RWPE1 (cell line): Measurements from ENCODE around the gene PRSS33.

Source experiments
- CTCF ChIA-PET: fragments of 350-600 bp; sonication (Branson Sonifier 250); formaldehyde crosslinking; extraction: SDS; loops from one replicate; lab custom pipeline; 2021; lab: Yijun Ruan, JAX
- POLR2A ChIA-PET: fragments of 400-600 bp; formaldehyde crosslinking; extraction: SDS; loops from one replicate; lab custom pipeline; 2020; ENCODE audit warnings: antibody characterized with exemption; ENCODE audit not compliant: low non-redundant PET; lab: Yijun Ruan, JAX
- DNase-seq: peaks from one replicate; pipeline ENCODE4 v3.0.0; 2012; ENCODE audit warnings: low spot score
- H3K27ac ChIP-seq: fragments of 450-650 bp; 2 replicates; pipeline ENCODE4 v1.5.1; 2017
- TF ChIP-seq, protein P1 (sequence below): fragments of 450-650 bp; conservative IDR thresholded peaks from 2 replicates; pipeline ENCODE4 v1.5.1; 2017; ENCODE audit warnings: low read depth, mild to moderate bottlenecking

Gene PRSS33

DNA sequence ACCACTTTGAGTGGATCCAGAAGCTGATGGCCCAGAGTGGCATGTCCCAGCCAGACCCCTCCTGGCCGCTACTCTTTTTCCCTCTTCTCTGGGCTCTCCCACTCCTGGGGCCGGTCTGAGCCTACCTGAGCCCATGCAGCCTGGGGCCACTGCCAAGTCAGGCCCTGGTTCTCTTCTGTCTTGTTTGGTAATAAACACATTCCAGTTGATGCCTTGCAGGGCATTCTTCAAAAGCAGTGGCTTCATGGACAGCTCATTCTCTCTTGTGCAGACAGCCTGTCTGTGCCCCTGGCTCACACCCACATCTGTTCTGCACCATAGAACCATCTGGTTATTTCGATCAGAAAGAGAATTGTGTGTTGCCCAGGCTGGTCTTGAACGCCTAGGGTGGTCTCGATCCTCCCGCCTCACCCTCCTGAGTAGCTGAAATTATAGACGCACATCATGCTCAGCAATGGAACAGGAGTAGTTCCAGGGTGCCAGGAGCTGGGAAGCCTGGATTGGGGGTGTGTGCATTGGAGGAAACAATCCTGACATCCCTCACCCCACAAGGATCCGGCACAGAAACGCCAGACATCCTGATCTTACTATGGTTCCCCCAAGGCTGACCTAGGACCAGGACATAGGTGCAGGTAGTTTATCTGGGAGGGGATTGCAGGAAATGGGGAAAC is 34.3 kb upstream of the PRSS33 start:
- TF ChIP-seq, protein P1, sequence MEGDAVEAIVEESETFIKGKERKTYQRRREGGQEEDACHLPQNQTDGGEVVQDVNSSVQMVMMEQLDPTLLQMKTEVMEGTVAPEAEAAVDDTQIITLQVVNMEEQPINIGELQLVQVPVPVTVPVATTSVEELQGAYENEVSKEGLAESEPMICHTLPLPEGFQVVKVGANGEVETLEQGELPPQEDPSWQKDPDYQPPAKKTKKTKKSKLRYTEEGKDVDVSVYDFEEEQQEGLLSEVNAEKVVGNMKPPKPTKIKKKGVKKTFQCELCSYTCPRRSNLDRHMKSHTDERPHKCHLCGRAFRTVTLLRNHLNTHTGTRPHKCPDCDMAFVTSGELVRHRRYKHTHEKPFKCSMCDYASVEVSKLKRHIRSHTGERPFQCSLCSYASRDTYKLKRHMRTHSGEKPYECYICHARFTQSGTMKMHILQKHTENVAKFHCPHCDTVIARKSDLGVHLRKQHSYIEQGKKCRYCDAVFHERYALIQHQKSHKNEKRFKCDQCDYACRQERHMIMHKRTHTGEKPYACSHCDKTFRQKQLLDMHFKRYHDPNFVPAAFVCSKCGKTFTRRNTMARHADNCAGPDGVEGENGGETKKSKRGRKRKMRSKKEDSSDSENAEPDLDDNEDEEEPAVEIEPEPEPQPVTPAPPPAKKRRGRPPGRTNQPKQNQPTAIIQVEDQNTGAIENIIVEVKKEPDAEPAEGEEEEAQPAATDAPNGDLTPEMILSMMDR: no peak
- DNase-seq: no peak
- ChIA-PET CTCF (interaction anchor here (0.6 to 0.7 kb wide), 2 partner anchors 12 to 20 kb away, joined by 3 read pairs; no protein-coding TSS in a partner anchor), POLR2A (no interaction called here)
- peak overlapping the region; percentile 16 for H3K27ac ChIP-seq

DNA sequence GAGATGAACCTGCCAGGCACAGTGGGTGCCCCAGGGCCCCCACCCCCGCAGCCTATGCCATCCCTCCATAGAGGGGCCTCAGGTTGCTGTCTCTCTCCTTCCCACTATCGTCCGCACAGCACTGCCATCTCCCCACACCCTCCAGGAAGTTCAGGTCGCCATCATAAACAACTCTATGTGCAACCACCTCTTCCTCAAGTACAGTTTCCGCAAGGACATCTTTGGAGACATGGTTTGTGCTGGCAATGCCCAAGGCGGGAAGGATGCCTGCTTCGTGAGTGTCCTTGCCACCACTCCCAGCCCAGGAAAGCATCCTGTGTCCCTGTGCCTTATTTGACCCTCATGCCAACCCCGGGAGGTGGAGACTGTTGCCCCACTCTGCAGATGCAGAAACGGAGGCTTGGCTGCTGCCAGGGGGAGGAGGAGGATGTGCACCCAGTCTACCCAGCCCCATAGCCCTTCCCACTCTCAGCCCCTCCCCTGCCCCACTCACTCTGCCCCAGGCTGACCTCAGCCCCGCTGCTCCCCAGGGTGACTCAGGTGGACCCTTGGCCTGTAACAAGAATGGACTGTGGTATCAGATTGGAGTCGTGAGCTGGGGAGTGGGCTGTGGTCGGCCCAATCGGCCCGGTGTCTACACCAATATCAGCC is 33.6 kb upstream of the PRSS33 start:
- TF ChIP-seq, protein P1: no peak
- no peak for DNase-seq
- peak overlapping the region; percentile 16 for H3K27ac ChIP-seq
- CTCF ChIA-PET: interaction anchor here (0.6 kb wide), 1 partner anchor 11 kb away, joined by 3 read pairs; no protein-coding TSS in a partner anchor
- POLR2A ChIA-PET: interaction anchor here (0.8 kb wide), 1 partner anchor 43 kb away, joined by 3 read pairs; no protein-coding TSS in a partner anchor

DNA sequence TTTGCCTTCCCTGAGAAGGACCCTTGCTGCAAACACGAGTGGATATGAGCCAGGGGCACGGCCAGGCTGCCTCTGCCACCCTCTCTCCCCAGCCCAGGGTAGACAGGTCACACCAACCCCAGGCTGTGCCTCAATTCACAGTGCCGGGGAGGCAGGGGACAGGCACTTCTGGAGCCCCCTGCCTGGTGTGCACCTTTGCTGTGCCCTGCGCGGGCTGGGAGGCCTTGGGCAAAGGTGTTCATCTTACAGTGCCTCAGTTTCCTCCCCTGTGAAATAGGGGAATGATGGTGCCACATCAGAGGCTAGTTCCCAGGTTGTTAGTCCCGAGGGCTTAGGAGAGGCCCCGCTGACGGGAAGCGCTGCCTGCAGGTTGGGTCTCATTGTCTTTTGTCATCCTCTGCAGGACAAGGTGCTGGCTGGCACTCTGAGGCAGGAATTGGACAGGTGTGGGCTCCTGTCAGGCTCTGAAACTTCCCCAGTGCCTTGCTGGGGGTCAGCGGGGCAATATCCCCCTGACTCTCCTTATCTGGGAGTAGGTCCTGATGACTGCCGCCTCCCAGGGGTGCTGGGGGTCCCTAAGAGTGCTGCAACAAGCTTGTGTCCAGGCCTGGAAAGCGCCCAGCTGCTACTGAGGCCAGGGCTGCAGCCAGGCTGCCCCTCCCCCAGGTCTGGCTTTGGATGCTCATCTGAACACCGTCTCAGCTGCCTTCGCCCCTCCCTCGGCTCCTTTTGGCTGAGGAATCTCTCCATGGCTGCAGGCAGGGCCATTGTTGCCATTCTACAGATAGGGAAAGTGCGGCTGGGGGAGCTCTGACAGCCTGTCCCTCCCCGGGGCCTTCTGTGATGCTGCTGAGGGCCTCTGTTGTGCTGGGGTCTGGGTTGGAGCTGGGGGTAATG is 32.8 kb upstream of the PRSS33 start:
- H3K27ac ChIP-seq: 0 out of 2 replicates have a peak overlapping the region, but pooled peaks have one; percentile 16
- DNase-seq: no peak
- TF ChIP-seq, protein P1: no peak
- ChIA-PET POLR2A (interaction anchor here (0.8 kb wide), 1 partner anchor 42 kb away, joined by 3 read pairs; no protein-coding TSS in a partner anchor), CTCF (no interaction called here)

DNA sequence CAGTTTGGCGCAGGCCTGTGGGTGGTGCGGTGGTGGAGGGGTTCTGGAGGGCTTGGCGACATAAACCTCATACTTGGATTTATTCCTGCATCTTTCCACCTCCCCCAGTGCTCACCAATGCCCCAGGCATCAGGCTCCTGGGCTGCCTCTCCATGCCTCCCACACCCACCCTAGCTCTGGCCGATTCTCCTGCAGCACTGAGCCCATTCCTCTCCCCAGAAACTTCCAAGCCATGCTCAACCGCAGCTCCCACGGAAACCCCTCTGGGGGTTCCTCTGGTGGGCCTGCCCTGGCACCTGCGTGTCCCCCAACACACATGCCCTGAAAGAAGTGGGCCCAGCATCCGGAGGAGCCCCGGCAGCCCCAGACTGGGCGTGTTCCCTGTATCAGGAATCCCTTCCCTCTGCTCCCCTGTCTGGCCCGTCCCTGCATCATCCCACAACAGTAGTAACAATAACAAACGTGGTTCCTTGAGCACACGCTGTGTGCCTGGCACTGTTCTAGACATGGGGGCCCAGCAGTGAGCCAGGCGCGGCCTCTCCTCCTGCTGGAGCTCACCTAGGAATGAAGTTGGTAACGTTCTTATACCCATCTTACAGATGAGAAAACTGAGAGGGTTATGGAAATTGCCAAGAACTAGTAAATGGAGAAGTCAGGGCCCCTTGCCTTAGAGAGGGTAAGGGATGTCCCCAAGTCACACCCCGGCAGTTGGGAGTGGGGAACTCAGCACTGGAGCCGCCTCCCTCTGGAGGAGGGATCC is 32.0 kb upstream of the PRSS33 start:
- POLR2A ChIA-PET: no interaction called here
- TF ChIP-seq, protein P1: no peak
- H3K27ac ChIP-seq: peak overlapping the region; percentile 75
- DNase-seq: no peak
- CTCF ChIA-PET: no interaction called here

DNA sequence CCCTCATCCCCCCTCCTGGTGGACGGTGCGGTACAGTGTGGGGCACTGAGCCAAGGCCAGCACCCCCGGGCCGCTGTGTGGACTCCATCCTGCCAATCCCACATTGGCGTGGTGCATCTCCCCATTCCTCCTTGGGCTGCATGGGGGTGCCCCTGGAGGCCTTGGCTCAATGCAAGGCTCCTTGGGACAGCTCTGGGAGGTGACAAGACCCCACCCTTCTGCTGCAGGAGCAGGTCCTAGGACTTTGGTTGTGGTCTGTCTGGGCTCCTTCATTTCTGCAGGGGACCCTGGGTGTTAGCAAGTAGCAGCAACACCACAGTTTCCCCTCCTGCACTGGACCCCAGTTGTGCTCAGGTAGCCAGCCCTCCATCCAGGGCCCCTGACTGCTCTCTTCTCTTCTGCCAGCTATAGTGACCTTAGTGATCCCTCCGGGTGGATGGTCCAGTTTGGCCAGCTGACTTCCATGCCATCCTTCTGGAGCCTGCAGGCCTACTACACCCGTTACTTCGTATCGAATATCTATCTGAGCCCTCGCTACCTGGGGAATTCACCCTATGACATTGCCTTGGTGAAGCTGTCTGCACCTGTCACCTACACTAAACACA is 31.0 kb upstream of the PRSS33 start:
- ChIA-PET POLR2A (no interaction called here), CTCF (no interaction called here)
- H3K27ac ChIP-seq: peak overlapping the region; percentile 75
- TF ChIP-seq, protein P1: no peak
- no peak for DNase-seq
